Limb (tissue), 2 donors: ENCODE measurements around the gene CHRDL2.
A peak's percentile ranks its signal among the peaks of the same experiment; 100 is the strongest.

Experiments used
- DNase-seq, 2 donors: peaks; one replicate each; pipeline ENCODE4 v3.0.0-alpha.2; 2016; ENCODE audit errors: extremely low spot score in 2 of 2

The CHRDL2 gene

GRCh38 chr11:74714904-74715303 lies 16.3 kb downstream of the CHRDL2 start:
- DNase-seq = no peak

GRCh38 chr11:74713686-74714085 lies 17.5 kb downstream of the CHRDL2 start:
- DNase-seq = no peak

- peak in 1 of 2 donors; percentile 55 for DNase-seq
These were observed 20.8 kb downstream of the CHRDL2 start for GRCh38 chr11:74710281-74710938.

- no peak for DNase-seq
These were observed 22.1 kb downstream of the CHRDL2 start for GRCh38 chr11:74709175-74709574.

GRCh38 chr11:74707602-74708510 lies 23.4 kb downstream of the CHRDL2 start:
- no peak for DNase-seq

GRCh38 chr11:74707182-74707581 lies 24.0 kb downstream of the CHRDL2 start:
- no peak for DNase-seq

- no peak for DNase-seq
These were observed 28.0 kb downstream of the CHRDL2 start for GRCh38 chr11:74703211-74703610.

GRCh38 chr11:74702383-74703007 lies 28.7 kb downstream of the CHRDL2 start:
- DNase-seq = peak; percentile 50 to 74

GRCh38 chr11:74701351-74701750 lies 29.9 kb downstream of the CHRDL2 start:
- no peak for DNase-seq

GRCh38 chr11:74699615-74700396 lies 31.4 kb downstream of the CHRDL2 start:
- no peak for DNase-seq

- no peak for DNase-seq
These were observed 33.5 kb downstream of the CHRDL2 start for GRCh38 chr11:74697722-74698121.

GRCh38 chr11:74696939-74697675 lies 34.1 kb downstream of the CHRDL2 start:
- DNase-seq = peak in 1 of 2 donors; percentile 73

- no peak for DNase-seq
These were observed 34.7 kb downstream of the CHRDL2 start for GRCh38 chr11:74696500-74696899.

GRCh38 chr11:74695705-74696280 lies 35.4 kb downstream of the CHRDL2 start:
- DNase-seq = no peak

GRCh38 chr11:74694136-74694930 lies 36.9 kb downstream of the CHRDL2 start:
- DNase-seq = no peak

- DNase-seq = no peak
These were observed 37.7 kb downstream of the CHRDL2 start for GRCh38 chr11:74693531-74693930.

- DNase-seq = no peak
These were observed 39.5 kb downstream of the CHRDL2 start for GRCh38 chr11:74691755-74692154.

GRCh38 chr11:74689666-74690065 lies 41.6 kb downstream of the CHRDL2 start:
- DNase-seq = no peak

- no peak for DNase-seq
These were observed 43.8 kb downstream of the CHRDL2 start for GRCh38 chr11:74687237-74688023.
